Cortex of kidney (tissue), 1 donor: ENCODE measurements around the gene SOX12.

Source experiments
- DNase-seq: peaks from one replicate; lab custom pipeline; 2025; lab: John Stamatoyannopoulos, UW

SOX12 gene

DNA sequence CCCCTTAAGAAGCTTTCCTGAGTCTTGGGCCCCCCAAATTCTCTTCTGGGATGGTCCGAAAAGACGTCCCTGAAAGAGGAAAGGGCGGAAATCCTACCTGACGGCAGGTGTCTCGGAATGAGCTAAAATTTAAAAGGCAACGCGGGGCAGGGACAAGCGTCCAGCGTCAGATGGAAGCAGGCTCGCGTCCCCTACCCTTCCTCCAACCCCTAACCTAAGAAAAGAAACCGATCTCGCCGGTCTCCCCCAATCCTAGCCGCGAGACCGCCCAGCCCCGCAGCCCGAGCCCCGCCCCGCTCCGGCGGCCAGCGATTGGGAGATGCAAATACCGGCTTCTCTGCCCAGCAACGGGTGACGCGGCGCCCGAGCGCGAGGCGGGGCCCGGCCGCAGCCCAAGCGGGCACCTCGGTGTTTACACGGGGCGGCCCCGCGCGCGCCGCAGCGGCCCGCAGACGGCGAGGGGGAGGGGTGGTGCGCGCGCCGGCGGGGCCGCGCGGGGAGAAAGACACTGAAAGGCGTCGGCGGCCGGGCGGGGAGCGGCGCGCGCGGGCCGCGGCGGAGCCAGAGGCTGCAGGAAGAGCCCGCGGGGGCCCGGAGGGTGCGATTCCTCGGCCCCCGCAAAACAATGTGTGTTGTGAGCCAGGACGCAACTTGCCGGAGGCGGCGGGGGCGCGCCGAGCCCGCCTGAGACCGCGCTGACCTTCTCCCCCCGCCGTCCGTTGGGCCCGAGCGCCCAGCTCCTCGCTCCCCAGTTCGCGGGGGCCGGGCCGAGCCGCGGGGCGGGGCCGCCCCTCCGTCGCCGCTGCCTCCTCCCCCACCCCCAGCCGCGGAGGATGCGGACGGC is at the start of gene SOX12:
TSS of gene SOX12 (plus strand) at position 508 of the 844 bp plus-strand sequence. CDS start 373 bp downstream, outside the sequence.
- peak; percentile 86 for DNase-seq

DNA sequence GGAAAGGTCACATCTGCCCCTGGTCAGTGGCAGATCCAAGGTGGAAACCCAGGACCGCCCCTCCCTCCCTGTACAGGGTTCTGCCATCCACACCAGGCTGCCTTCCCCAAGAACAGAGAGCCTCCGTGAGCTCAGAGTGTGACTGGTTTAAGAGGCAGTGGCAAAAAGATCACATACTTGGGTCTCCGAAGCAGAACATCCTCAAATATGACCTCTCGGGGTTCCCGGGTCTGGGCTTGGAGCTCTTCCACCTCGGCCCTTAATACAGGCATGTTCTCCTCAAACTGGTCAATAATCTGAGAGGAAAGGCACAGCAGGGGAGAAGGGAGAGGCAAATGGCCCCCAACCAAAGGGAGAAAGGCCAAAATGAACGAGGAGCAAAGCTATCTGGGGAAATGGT is 49.6 kb upstream of the SOX12 start:
- DNase-seq = no peak

DNA sequence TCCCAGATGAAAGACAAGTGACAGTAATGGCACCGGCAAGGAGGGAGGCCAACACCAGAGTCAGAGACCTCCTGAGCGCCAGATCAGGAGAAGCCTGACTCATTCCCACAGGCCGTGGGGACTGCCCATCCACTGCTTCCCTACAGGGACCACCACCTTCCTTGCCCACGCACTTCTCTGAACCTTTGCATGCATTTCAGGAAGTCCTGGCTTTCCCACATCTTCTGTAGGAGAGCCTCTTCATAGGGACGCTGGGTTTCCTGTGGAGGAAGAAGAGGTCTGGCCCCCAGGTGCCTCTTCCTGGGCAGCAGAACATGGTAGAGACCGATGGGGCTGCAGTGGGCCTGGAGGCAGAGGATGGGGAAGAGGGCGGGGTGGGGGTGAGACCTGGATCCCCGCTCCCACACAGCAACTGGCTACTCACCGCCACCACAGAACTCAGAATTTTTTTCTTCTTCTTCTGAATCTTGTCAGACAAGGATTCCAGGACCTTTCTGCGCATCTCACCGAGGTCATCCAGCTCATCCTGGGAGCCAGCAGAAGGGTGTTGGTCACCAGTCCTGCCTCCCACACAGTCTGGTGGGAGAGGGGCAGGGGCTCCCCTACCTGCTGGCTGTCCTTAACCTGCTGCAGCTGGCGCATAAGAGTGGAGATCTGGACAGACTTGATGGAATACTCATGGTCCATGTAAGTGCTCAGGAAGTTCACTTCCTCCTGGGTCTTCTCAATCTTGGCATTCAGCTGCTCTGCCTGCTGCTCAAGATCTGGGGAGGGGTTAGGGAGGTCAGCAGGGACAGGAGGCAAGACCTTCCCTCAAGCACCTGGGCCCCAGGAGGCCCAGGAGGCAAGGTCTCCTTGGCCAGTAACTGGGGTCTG is 48.5 kb upstream of the SOX12 start:
- no peak for DNase-seq

DNA sequence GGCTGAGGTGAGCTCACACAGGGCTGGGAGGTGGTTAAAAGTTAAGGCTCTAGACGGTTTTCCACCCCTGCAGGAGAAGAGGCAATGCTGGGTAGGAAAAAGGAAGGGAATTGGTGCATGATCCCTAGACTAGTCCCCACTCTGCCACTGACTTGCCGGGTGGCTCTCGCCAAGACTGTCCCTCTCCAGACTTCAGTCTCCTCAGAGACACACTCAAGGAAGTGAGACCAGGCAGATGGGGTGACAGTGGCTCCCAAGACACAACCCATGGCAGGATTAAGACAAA is 47.9 kb upstream of the SOX12 start:
- no peak for DNase-seq

DNA sequence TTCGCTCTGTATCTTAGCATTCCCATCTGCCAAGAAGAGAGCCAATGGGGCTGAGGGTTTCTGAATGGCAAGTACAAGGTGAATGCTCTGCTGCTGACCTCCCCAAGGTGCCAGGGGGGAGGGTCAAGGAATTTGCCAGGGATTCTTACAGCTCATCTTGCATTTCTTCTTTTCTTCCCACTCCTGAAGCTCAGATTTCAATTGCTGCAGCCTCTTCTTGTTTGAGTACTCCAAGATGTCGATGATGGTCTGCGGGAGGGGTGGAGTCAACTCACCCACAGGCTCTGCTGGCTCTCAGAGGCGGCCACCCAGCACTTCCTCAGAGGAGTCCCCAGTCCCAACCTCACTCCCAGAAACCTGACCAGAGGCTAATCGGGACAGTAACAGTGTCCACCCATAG is 47.2 kb upstream of the SOX12 start:
- no peak for DNase-seq

DNA sequence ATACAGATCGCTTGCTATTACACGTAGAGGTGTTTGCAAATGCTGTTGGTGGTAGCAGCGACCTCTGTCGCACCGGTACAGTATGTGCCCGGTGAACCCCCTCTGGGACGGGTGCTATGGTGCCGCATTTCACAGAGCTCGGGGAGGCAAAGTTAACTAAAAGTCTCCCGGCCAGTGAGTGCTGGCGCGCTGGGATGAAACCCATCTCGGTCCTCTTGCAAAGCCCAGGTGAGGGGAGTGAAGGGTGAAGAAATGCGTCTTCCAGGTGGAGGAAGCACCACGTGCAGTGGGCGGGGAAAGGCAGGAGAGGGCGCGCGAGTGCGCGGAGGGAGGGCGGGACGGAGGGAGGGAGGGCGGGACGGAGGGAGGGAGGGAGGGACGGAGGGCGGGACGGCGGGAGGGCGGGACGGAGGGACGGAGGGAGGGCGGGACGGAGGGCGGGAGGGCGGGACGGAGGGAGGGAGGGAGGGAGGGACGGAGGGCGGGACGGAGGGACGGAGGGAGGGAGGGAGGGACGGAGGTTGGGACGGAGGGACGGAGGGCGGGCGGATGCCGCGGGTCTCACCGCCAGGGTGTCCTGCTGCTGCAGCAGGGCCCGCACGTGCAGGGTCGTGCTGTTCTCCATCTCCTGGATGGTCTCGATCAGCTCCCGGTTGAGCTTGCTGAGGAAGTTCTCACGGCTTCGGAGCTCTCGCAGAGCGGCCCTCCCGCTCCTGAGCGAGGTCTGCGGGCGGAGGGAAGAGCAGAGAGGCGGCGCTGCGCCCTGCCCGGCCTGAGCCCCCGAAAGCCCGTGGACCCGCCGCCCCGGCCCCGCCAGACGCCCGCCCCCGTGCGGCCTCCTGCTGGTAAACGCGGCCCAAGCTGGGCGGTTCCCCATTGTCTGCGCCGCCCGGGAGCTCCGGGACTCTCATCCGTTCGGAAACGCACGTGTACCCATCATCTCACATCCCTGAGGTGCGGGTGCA is 46.5 kb upstream of the SOX12 start:
- DNase-seq = no peak

DNA sequence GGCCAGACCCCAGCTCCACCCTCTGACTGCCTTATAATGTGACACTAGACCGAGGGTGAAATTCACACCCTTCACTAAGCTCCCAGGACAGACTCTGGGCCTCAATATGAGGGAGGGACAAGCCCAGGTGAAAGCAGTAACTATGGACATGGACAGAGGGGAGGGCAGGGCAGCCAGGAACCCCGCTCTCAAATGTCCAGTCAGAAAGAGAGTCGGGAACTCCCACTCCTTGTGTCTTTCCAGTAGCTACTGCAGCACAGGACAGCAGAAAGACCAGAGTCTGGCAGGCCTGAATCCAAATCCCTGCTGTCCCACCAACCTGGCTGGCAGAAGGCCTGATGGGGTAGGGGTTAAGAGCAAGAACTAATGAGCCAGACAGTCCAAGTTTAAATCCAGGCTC is 41.2 kb upstream of the SOX12 start:
- DNase-seq = no peak

DNA sequence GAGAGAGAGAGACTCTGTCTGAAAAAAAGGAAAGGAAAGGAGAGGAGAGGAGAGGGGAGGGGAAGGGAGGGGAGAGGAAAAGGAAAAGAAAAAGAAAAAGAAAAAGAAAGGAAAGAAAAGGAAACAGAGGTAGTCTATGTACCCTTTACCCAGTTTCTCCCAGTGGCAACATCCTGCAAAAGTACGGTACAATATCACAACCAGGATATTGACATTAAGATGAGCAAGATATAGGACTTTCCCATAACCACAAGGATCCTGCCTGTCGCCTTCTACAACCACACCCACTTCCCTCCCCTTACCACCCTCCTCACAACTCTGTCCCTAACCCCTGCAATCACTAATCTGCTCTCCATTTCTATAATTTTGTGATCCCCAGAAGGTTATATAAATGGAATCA is 38.8 kb upstream of the SOX12 start:
- DNase-seq = no peak

DNA sequence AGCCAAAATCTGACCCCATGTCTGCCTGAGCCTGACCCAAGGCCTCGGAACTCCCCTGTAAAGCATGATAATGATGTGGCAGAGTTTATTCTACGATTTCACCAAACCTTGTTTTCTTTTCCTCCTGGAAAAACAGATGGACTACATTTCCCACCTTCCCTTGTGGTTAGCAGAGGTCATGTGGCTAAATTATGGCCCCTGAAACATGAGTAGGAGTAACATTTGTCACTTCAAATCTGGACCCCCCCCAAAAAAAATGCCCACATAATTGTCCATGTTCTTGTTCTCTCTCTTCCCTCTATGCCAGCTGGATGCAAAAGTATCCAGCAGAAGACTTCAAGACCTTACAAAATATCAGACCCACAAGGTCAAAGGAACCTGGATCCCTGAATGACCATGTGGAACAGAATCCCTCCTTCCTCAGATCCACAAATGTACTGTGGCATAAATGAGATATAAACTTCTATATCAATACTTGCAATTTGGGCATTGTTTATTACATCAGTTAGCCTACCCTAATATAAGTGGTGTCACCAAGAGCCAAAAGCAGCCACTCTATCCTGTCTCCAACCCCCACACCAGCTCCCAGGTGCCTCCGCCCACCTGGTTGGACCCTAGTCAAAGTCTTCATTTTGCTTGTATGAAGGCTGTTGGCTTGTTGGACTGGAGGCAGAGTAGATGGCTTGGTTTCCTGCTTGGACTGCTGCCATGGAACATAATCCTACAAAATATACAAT is 36.2 kb upstream of the SOX12 start:
- DNase-seq = no peak

DNA sequence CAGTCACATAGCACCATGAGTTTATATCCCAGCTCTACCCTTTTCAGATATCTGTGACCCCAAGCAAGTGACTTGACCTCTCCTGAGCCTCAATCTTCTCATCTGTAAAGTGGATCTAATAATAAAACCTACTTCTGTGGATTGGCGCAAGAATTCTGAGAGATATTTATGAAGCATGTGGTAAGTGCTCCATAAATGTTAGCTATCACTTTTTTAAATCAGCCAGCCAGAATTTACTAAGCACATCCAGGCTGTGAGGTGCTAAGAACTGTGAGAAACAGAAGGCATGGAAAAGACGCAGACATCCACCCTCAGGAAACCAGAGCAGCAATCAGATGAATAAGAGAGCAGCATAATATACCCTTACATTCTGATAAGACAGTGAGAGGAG is 35.7 kb upstream of the SOX12 start:
- no peak for DNase-seq

DNA sequence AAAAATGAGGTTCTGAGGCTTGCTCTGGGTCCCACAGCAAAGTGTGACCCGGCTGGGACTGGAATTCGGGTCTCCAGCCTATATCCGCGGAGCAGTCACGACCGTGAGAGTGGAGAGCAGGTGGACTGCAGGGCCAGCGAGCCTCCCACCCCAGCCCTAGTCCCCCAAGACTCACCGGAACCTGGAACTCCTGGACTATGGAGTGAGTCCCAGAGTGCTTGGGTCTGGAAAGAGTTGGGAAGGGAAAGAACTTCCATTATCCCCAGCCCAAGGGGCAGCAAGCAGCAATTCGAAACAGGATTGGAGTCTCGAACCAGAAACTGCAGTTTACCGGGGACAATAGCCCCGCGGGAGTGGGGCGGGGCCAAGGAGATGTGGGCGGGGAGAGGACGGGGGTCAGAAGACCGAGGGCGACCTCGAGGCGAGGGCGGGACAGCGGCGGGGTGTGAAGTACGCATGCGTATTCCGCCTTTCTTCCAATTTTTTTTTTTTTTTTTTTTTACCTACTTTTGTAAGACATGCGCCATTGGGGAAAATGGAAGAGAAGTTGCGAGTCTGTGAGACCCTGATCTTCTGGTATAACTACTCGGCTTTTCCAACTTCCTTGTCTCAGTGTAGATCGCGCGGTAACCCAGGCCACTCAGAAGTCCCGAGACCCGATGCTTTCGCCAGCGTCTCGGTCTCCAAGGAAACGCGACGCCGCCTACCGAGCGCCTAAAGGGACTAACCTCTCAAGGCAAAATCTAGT is 35.1 kb upstream of the SOX12 start, which contains the start of gene C20orf96:
TSS of gene C20orf96 (minus strand) at position 667 of the 748 bp plus-strand sequence. CDS start at position 527, 140 bp downstream.
- DNase-seq = no peak

DNA sequence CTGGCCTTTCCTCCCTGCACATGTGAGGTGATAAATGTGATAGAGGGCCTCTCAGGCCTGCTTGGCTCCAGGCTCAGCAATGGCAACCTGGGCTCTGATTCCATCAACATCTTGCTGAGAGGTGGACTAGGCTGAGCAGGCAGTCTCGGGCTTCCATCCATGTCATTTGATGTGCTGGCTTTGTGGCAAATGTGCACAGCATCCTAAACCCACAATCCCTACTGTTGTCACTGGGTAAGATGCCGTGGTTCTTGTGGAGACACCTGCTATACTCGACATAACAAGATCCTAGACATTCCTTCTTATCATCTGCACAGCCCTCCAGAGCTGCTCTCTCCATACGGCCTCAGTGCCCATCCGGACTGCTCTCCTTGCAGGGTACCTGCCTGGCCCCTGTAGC is 30.8 kb upstream of the SOX12 start:
- no peak for DNase-seq

DNA sequence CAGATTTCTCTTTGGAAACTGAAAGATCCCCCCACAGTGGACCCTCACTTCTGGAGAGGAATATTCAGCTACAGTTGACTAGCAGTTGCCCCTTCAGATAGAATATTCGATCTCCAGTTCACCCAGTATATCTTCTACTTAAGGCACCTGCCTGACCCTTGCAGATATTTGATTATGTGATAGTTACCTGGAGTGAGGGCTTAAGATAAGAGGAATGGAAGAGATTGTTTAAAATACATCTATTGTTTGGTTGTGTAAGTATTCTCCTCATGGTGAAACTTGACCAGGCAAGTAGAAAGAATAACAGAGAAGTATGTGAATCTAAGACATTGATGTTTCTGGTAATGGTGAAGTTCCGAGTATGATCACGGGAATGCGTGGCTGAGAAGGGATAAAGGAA is 29.5 kb upstream of the SOX12 start:
- DNase-seq = no peak

DNA sequence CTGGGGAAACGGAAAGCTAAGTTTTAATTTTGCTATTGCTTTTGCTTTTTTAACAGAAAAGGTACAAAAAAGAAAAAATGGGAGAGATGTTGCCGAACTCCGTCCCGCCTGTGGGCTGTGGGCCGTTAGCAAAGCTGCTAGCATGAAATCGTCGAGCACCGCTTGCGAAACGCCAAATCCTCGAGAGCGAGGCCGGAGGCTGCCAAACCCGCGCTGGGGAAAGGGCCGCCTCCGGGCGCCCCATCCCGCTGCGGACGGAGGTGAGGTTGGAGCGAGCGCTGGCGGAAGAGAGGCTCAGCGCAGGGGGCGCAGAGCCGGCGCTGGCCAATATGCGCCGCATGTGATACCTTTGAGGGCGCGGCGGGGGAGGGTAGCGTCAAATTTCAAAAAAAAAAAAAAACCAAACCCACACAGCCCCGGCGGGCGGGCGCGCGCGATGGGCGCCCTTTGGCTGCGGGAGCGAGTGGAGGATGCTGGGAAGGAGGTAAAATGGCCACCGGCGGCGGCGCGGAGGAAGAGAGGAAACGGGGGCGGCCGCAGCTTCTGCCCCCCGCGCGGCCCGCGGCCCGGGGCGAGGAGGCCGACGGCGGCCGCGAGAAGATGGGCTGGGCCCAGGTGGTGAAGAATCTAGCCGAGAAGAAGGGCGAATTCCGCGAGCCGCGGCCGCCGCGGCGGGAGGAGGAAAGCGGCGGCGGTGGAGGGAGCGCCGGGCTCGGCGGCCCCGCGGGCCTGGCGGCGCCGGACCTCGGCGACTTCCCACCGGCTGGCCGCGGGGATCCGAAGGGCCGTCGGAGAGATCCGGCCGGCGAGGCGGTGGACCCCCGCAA is 28.0 kb upstream of the SOX12 start, which contains the start of gene ZCCHC3:
TSS of gene ZCCHC3 (plus strand) at position 473 of the 827 bp plus-strand sequence. CDS start at position 490, 17 bp downstream.
- DNase-seq = no peak

DNA sequence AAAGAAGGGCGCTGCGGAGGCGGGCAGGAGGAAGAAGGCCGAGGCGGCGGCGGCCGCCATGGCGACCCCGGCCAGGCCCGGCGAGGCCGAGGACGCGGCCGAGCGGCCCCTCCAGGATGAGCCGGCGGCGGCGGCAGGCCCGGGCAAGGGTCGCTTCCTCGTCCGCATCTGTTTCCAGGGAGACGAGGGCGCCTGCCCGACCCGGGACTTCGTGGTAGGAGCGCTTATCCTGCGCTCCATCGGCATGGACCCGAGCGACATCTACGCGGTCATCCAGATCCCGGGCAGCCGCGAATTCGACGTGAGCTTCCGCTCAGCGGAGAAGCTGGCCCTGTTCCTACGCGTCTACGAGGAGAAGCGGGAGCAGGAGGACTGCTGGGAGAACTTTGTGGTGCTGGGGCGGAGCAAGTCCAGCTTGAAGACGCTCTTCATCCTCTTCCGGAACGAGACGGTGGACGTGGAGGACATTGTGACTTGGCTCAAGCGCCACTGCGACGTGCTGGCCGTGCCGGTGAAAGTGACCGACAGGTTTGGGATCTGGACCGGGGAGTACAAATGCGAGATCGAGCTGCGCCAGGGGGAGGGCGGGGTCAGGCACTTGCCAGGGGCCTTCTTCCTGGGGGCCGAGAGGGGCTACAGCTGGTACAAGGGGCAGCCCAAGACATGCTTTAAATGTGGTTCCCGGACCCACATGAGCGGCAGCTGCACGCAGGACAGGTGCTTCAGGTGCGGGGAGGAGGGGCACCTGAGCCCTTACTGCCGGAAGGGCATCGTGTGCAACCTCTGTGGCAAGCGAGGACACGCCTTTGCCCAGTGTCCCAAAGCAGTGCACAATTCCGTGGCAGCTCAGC is 27.2 kb upstream of the SOX12 start:
- DNase-seq = no peak

DNA sequence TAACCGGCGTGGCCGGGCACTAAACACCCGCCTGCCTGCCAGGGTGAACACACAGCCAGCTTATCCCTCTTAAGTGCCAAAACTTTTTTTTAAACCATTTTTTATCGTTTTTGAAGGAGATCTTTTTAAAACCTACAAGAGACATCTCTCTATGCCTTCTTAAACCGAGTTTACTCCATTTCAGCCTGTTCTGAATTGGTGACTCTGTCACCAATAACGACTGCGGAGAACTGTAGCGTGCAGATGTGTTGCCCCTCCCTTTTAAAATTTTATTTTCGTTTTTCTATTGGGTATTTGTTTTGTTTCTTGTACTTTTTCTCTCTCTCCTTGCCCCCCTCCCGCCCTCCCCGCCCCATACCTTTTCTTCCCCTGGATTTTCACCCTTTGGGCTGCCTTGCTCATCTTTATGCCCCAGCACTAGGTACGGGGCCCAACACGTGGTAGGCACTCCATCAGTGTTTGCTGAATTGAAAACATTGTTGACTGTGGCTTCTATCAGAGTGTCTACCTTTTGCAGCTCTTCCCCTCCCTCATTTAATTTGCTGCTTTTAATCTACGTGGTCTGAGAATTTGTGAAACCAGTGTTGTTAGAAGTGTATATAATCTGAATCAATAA is 26.5 kb upstream of the SOX12 start:
- no peak for DNase-seq

DNA sequence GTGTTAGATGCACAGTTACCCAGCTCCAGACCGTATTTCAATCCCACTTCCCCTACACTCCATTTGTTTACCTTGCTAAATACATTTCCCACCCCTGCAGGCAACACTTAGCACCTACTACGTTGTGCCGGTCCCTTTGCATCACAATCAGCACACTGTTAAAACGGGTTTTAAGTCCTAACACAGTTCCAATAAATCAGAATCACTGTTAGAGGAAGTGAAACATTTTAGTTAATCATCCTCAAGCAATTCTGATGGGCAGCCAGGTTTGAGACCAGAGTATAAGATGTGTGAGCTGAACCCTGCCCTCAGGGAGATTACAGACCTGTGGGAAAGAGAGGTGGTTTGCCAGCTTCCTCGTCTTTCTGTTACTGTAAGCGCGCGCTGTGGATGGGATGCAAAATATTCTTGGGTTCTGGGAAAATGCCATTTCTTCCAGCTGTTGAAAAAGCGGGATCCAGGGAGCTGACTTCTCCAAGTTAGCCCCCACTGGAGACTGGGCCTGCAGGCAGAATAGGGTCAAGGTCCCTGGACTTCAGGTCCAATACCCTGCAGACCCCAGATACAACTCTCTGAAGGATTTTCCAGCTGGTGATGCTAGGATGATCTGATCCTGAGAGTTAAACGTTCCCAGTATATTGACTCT is 24.9 kb upstream of the SOX12 start:
- DNase-seq = no peak
